Calu3 (cell line): Measurements from ENCODE around the gene BANK1. TPM values are rescaled to one million over a fixed set of nuclear protein-coding genes. Genes with fewer than 3 reads are reported as not detected.

Experiments
- BruUV-seq: library from RNA; stranded (reverse); fragments of 400-500 nt; replicated peaks from 2 replicates; lab custom pipeline; 2021; lab: Mats Ljungman, UMichigan
- CTCF ChIA-PET: fragments of 300-600 bp; sonication (Branson Sonifier 250); formaldehyde crosslinking; loops from one replicate; lab custom pipeline; 2022; ENCODE audit warnings: antibody characterized with exemption; lab: Charles Lee
- DNase-seq: peaks from one replicate; pipeline ENCODE4 v3.0.0; 2022
- H3K27ac Mint-ChIP-seq: one replicate; pipeline ENCODE4 v1.8.0; 2022; ENCODE audit warnings: mixed read lengths; ENCODE audit not compliant: unreplicated experiment
- H3K27me3 Mint-ChIP-seq: one replicate; pipeline ENCODE4 v1.8.0; 2022; ENCODE audit warnings: mixed read lengths; ENCODE audit not compliant: unreplicated experiment
- H3K36me3 Mint-ChIP-seq: one replicate; pipeline ENCODE4 v1.8.0; 2022; ENCODE audit warnings: mild to moderate bottlenecking, moderate library complexity, mixed read lengths; ENCODE audit not compliant: insufficient read depth, unreplicated experiment
- H3K4me1 Mint-ChIP-seq: one replicate; pipeline ENCODE4 v1.8.0; 2022; ENCODE audit warnings: mild to moderate bottlenecking, low read depth, mixed read lengths; ENCODE audit not compliant: unreplicated experiment
- H3K4me3 Mint-ChIP-seq: one replicate; pipeline ENCODE4 v1.8.0; 2022; ENCODE audit warnings: mild to moderate bottlenecking, low read depth, moderate library complexity, mixed read lengths; ENCODE audit not compliant: unreplicated experiment
- H3K9me3 Mint-ChIP-seq: one replicate; pipeline ENCODE4 v1.8.0; 2022; ENCODE audit warnings: low read depth, mixed read lengths; ENCODE audit not compliant: unreplicated experiment
- intact Hi-C: fragments of 100-400 bp; cut with micrococcal nuclease; formaldehyde crosslinking; loops from one replicate; pipeline ENCODE4 v1.10.0; 2022; ENCODE audit not compliant: unreplicated experiment
- total RNA-seq: library from RNA; stranded (reverse); gene quantifications from 2 replicates; pipeline ENCODE4 v1.2.3, GENCODE V29; 2022
- TF ChIP-seq, protein P1 (sequence below): fragments of 200-600 bp; IDR thresholded peaks from one replicate; pipeline ENCODE4 v1.8.0; 2022; ENCODE audit warnings: antibody characterized with exemption; ENCODE audit not compliant: unreplicated experiment

BANK1 gene
- total RNA-seq, 1 experiment from 2014 or later = 6.4 TPM

GRCh38 chr4:101969965-101970364 is 179.4 kb downstream of the BANK1 start:
- no peaks in the 10 kb centered on the region for H3K27me3 Mint-ChIP-seq
- H3K4me1 Mint-ChIP-seq = peaks cover 23% of the 10 kb centered on the region
- TF ChIP-seq, protein P1, sequence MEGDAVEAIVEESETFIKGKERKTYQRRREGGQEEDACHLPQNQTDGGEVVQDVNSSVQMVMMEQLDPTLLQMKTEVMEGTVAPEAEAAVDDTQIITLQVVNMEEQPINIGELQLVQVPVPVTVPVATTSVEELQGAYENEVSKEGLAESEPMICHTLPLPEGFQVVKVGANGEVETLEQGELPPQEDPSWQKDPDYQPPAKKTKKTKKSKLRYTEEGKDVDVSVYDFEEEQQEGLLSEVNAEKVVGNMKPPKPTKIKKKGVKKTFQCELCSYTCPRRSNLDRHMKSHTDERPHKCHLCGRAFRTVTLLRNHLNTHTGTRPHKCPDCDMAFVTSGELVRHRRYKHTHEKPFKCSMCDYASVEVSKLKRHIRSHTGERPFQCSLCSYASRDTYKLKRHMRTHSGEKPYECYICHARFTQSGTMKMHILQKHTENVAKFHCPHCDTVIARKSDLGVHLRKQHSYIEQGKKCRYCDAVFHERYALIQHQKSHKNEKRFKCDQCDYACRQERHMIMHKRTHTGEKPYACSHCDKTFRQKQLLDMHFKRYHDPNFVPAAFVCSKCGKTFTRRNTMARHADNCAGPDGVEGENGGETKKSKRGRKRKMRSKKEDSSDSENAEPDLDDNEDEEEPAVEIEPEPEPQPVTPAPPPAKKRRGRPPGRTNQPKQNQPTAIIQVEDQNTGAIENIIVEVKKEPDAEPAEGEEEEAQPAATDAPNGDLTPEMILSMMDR = no peak
- no peaks in the 10 kb centered on the region for H3K9me3 Mint-ChIP-seq
- no peak overlapping the region for H3K4me3 Mint-ChIP-seq
- intact Hi-C loops = no loop called here
- BruUV-seq = no TSS peak
- H3K36me3 Mint-ChIP-seq = no peaks in the 10 kb centered on the region
- CTCF ChIA-PET = no interaction called here
- no peak for DNase-seq
- H3K27ac Mint-ChIP-seq = no peak overlapping the region

DNA sequence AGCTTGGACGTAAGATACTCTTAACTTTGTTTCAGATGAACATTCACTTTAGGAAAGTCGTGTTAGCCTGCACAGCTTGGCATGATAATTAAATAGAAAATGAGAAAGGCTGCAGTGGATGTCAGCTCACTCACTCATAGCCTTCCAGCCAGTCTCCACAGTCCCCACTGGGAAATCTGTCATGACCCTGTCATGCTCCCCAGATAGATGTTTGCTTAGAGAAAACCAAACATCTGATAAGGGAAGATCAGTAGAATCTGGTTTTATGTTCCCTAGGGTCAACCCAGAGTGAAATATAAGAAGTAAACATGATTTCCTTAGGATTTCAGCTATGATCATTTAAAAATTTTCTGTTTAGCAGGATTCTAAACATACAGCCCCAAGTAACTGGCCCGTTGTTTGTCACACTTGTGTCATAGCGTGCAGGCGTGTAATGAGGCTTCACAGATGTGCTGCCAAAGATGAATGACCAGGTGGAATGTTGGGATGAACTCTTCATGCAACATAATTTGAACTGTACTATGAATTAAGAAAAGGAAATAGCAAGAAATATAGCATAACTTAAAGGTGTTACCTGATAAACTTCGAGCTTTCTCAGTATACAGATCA is 180.1 kb downstream of the BANK1 start:
- Mint-ChIP-seq H3K4me1 (peaks cover 23% of the 10 kb centered on the region), H3K27ac (no peak overlapping the region), H3K9me3 (no peaks in the 10 kb centered on the region), H3K36me3 (no peaks in the 10 kb centered on the region), H3K4me3 (no peak overlapping the region), H3K27me3 (no peaks in the 10 kb centered on the region)
- DNase-seq = no peak
- TF ChIP-seq, protein P1 = no peak
- CTCF ChIA-PET = interaction anchor here (0.6 kb wide), 1 partner anchor 1037 kb away, joined by 4 read pairs; no protein-coding TSS in a partner anchor
- BruUV-seq = no TSS peak
- intact Hi-C loops = no loop called here

DNA sequence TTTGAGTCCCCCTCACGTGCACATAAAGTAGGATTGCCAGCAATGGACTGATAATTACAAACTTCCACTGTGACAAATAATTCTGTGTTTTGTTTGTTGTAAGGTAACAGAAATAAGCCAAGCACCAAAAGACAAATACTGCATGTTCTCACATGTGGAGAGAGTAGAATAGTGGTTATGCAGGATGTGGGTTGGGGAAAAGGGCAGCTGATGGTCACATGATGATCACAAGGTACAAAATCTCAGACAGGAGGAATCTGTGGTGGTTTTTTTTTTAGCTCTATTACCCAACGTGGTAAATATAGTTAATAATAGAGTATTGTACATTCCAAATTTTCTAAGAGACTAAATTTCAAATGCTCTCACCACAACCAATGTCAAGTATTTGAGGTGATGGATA is 182.3 kb downstream of the BANK1 start:
- H3K4me3 Mint-ChIP-seq = no peak overlapping the region
- H3K36me3 Mint-ChIP-seq = no peaks in the 10 kb centered on the region
- no peaks in the 10 kb centered on the region for H3K9me3 Mint-ChIP-seq
- H3K27ac Mint-ChIP-seq = no peak overlapping the region
- DNase-seq = no peak
- H3K4me1 Mint-ChIP-seq = peaks cover 16% of the 10 kb centered on the region
- intact Hi-C loops = no loop called here
- CTCF ChIA-PET = interaction anchor here (1.0 kb wide), 1 partner anchor 327 kb away, joined by 4 read pairs; no protein-coding TSS in a partner anchor
- TF ChIP-seq, protein P1 = no peak
- H3K27me3 Mint-ChIP-seq = no peaks in the 10 kb centered on the region
- BruUV-seq = no TSS peak

DNA sequence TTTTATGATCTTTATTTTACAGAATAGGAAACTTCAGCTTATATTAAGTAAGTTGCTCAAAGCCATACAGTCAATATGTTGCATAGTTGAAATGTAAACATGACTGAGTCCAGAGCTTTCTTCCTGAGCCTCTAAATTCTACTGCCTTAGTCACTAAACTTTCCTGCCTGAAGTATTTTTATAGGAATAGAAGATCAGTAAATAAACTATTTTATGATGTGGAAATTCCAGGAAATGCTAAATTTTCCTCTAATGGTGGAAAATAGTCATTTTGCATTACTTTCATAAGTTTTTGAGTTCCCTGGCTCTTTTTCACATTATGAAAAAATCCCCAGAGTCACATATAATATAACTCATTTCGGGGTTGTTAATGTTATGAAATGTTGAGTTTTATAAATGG is 182.8 kb downstream of the BANK1 start:
- no peaks in the 10 kb centered on the region for H3K9me3 Mint-ChIP-seq
- no peaks in the 10 kb centered on the region for H3K27me3 Mint-ChIP-seq
- no peak overlapping the region for H3K4me3 Mint-ChIP-seq
- intact Hi-C loops = no loop called here
- BruUV-seq = no TSS peak
- TF ChIP-seq, protein P1 = no peak
- CTCF ChIA-PET = interaction anchor here (1.0 kb wide), 1 partner anchor 326 kb away, joined by 4 read pairs; no protein-coding TSS in a partner anchor
- no peak for DNase-seq
- H3K36me3 Mint-ChIP-seq = no peaks in the 10 kb centered on the region
- no peak overlapping the region for H3K27ac Mint-ChIP-seq
- peaks cover 10% of the 10 kb centered on the region for H3K4me1 Mint-ChIP-seq
